Breast epithelium (tissue), 3 donors: Measurements from ENCODE around the gene SALL2.

Experiments used
- CTCF ChIP-seq, 3 donors: fragments of 450-650 bp; IDR thresholded peaks; one replicate each; pipeline ENCODE4 v1.5.1; 2016 to 2017; ENCODE audit warnings: antibody characterized with exemption in 3 of 3, mild to moderate bottlenecking in 3 of 3, moderate library complexity in 3 of 3
- POLR2A ChIP-seq: fragments of 450-650 bp; IDR thresholded peaks from one replicate; pipeline ENCODE4 v1.6.1; 2016; ENCODE audit warnings: antibody characterized with exemption, mild to moderate bottlenecking, moderate library complexity
- POLR2AphosphoS5 ChIP-seq, 3 donors: sonication (generic); formaldehyde crosslinking; IDR thresholded peaks; one replicate each; pipeline ENCODE4 v1.6.1; 2017; ENCODE audit warnings: antibody characterized with exemption in 3 of 3

GRCh38 chr14:21541413-21542074, 15.4 kb upstream of the SALL2 start:
- TF ChIP-seq CTCF (IDR thresholded peaks at IDR 0.05) (no peak), POLR2AphosphoS5 (IDR thresholded peaks at IDR 0.05) (no peak), POLR2A (no peak)
